ENCODE measurements around the gene EFHD1. TPM values are rescaled to one million over a fixed set of nuclear protein-coding genes. Genes with fewer than 3 reads are reported as not detected.
"Not testable (repeated sequence)": the region's sequence is repeated elsewhere in the genome, so short reads cannot be mapped to it uniquely, and the experiment has no call there.

EFHD1 gene
- total and polyA plus RNA-seq, 5 donors from 2014 or later: 0.52 to 1.3 (median 1.0) TPM

- H3K27ac Mint-ChIP-seq: no peak overlapping the region
- peaks cover 9% of the 10 kb centered on the region for H3K27me3 ChIP-seq (ENCODE audit: control insufficient read depth, insufficient read depth, low read length)
- peaks cover 21% of the 10 kb centered on the region for H3K4me1 ChIP-seq (ENCODE audit: control insufficient read depth, insufficient read depth, low read length, poor library complexity, severe bottlenecking)
- peaks cover 0 to 17% (median 5%) of the 10 kb centered on the region in 4 donors for H3K4me1 Mint-ChIP-seq
- peaks cover 0 to 4% (median 0%) of the 10 kb centered on the region in 7 donors for H3K9me3 Mint-ChIP-seq
- H3K4me3 Mint-ChIP-seq: peak overlapping the region; percentile 43 to 80 (median 64)
- no peaks in the 10 kb centered on the region for H3K36me3 Mint-ChIP-seq
- H3K4me3 ChIP-seq (ENCODE audit: low read depth, low read length): no peak overlapping the region
- H3K27ac ChIP-seq (ENCODE audit: insufficient read depth, low read length, poor library complexity, severe bottlenecking): no peak overlapping the region
- peaks cover 59% of the 10 kb centered on the region for H3K27me3 Mint-ChIP-seq
- no peak for ATAC-seq (ENCODE audit: low read depth in 2 of 2)
- no peak for DNase-seq
- no peaks in the 10 kb centered on the region for H3K36me3 ChIP-seq (ENCODE audit: control insufficient read depth, insufficient read depth, low read length)
- no peaks in the 10 kb centered on the region for H3K9me3 ChIP-seq (ENCODE audit: control insufficient read depth in 2 of 2, low read length in 2 of 2)
These were observed 1.1 kb downstream of the EFHD1 start for GRCh38 chr2:232634206-232635150.

DNA sequence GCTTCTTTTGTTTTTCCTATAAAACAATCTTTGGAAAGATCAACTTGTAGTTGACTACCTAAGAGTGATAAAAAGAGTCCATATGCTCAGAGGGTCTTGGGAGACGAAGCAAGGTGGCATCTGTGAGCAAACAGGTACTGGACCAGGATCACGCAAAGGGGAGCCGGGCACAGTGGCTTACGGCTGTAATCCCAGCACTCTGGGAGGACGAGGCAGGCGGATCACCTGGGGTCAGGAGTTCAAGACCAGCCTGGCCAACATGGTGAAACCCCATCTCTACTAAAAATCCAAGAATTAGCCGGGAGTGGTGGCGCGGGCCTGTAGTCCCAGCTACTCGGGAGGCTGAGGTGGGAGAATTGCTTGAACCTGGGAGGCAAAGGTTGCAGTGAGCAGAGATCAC lies 2.0 kb downstream of the EFHD1 start:
- not testable (repeated sequence) for H3K9me3 ChIP-seq (ENCODE audit: control insufficient read depth in 2 of 2, low read length in 2 of 2); ATAC-seq (ENCODE audit: low read depth in 2 of 2); H3K36me3 ChIP-seq (ENCODE audit: control insufficient read depth, insufficient read depth, low read length); H3K4me3 ChIP-seq (ENCODE audit: low read depth, low read length); DNase-seq; H3K9me3 Mint-ChIP-seq; H3K27ac Mint-ChIP-seq; H3K27me3 ChIP-seq (ENCODE audit: control insufficient read depth, insufficient read depth, low read length); H3K27ac ChIP-seq (ENCODE audit: insufficient read depth, low read length, poor library complexity, severe bottlenecking); H3K36me3 Mint-ChIP-seq
- H3K27me3 Mint-ChIP-seq: peaks cover 63% of the 10 kb centered on the region
- peak overlapping the region in 3 of 4 donors; percentile 43 to 80 (median 70) for H3K4me3 Mint-ChIP-seq
- H3K4me1 Mint-ChIP-seq: peaks cover 0 to 17% (median 5%) of the 10 kb centered on the region in 4 donors
- peaks cover 21% of the 10 kb centered on the region for H3K4me1 ChIP-seq (ENCODE audit: control insufficient read depth, insufficient read depth, low read length, poor library complexity, severe bottlenecking)

DNA sequence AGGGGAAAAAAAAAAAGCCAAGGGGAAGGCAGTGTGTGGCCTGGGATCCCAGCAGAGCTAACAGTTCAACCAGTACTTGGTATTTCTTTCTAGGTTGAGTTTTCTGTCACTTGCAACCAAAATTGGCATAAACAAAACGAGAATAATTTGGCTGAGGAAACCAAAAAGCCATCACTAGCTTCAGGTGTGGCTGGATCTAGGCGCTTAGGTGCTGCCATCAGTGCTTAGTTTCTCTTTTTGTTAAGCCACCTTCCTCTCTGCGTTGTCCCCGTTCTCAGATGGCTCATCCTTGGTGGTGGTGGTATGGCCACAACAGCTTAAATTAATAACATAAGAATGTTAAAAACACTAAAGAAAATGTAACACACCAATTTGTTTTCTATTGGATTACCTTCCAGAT lies 2.4 kb downstream of the EFHD1 start:
- Histone ChIP-seq H3K9me3 (ENCODE audit: control insufficient read depth in 2 of 2, low read length in 2 of 2) (no peaks in the 10 kb centered on the region), H3K27ac (ENCODE audit: insufficient read depth, low read length, poor library complexity, severe bottlenecking) (no peak overlapping the region), H3K4me3 (ENCODE audit: low read depth, low read length) (no peak overlapping the region), H3K27me3 (ENCODE audit: control insufficient read depth, insufficient read depth, low read length) (peaks cover 9% of the 10 kb centered on the region), H3K4me1 (ENCODE audit: control insufficient read depth, insufficient read depth, low read length, poor library complexity, severe bottlenecking) (peaks cover 21% of the 10 kb centered on the region), H3K36me3 (ENCODE audit: control insufficient read depth, insufficient read depth, low read length) (no peaks in the 10 kb centered on the region)
- Mint-ChIP-seq H3K27me3 (peaks cover 63% of the 10 kb centered on the region), H3K36me3 (no peaks in the 10 kb centered on the region), H3K27ac (no peak overlapping the region), H3K4me1 (peaks cover 0 to 17% (median 5%) of the 10 kb centered on the region in 4 donors), H3K4me3 (peak overlapping the region in 1 of 4 donors; percentile 43), H3K9me3 (peaks cover 0 to 1% (median 0%) of the 10 kb centered on the region in 7 donors)
- ATAC-seq (ENCODE audit: low read depth in 2 of 2) (no peak), DNase-seq (no peak)

DNA sequence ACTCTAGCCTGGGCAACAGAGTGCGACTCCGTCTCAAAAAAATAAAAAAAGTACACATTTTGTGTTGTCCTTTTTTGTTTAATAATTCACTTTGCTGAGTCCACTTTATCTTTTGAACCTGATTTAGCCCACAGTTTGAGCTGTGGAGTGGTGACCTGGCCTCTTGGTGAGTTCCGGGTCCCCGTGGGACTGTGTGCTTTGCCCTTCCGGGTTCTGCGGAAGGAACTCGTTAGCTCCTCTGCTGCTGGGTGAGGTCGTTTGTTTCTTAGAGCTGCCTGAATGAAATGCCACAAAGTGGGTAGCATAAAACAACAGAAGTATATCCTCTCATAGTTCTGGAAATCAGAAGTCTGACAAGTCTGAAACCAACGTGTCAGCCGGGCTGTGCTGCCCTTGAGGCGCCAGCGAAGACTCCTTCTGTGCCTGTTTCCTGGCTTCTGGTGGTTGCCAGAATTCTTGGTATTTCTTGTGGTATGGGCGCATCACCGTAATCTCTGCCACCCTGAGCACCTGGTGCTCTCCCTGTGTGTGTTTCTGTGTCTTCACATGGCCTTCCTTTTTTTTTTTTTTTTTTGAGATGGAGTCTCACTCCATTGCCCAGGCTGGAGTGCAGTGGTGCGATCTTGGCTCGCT lies 3.5 kb downstream of the EFHD1 start:
- Mint-ChIP-seq H3K4me3 (peak overlapping the region in 1 of 4 donors; percentile 38), H3K27ac (peak overlapping the region in 1 of 3 donors; percentile 26), H3K36me3 (no peaks in the 10 kb centered on the region), H3K4me1 (peaks cover 0 to 17% (median 5%) of the 10 kb centered on the region in 4 donors), H3K27me3 (peaks cover 63% of the 10 kb centered on the region), H3K9me3 (peaks cover 0 to 1% (median 0%) of the 10 kb centered on the region in 7 donors)
- no peak overlapping the region for H3K27ac ChIP-seq (ENCODE audit: insufficient read depth, low read length, poor library complexity, severe bottlenecking)
- H3K4me3 ChIP-seq (ENCODE audit: low read depth, low read length): no peak overlapping the region
- peak in 1 of 3 donors; percentile 42 for DNase-seq
- peaks cover 9% of the 10 kb centered on the region for H3K27me3 ChIP-seq (ENCODE audit: control insufficient read depth, insufficient read depth, low read length)
- peaks cover 21% of the 10 kb centered on the region for H3K4me1 ChIP-seq (ENCODE audit: control insufficient read depth, insufficient read depth, low read length, poor library complexity, severe bottlenecking)
- H3K9me3 ChIP-seq (ENCODE audit: control insufficient read depth in 2 of 2, low read length in 2 of 2): no peaks in the 10 kb centered on the region
- no peak for ATAC-seq (ENCODE audit: low read depth in 2 of 2)
- no peaks in the 10 kb centered on the region for H3K36me3 ChIP-seq (ENCODE audit: control insufficient read depth, insufficient read depth, low read length)

- no peaks in the 10 kb centered on the region for H3K9me3 ChIP-seq (ENCODE audit: control insufficient read depth in 2 of 2, low read length in 2 of 2)
- peaks cover 9% of the 10 kb centered on the region for H3K27me3 ChIP-seq (ENCODE audit: control insufficient read depth, insufficient read depth, low read length)
- peaks cover 0 to 9% (median under 1%) of the 10 kb centered on the region in 4 donors for H3K4me1 Mint-ChIP-seq
- peaks cover 54% of the 10 kb centered on the region for H3K27me3 Mint-ChIP-seq
- DNase-seq: no peak
- no peak overlapping the region for H3K4me3 ChIP-seq (ENCODE audit: low read depth, low read length)
- H3K4me1 ChIP-seq (ENCODE audit: control insufficient read depth, insufficient read depth, low read length, poor library complexity, severe bottlenecking): peaks cover 17% of the 10 kb centered on the region
- ATAC-seq (ENCODE audit: low read depth in 2 of 2): no peak
- no peak overlapping the region for H3K4me3 Mint-ChIP-seq
- H3K36me3 Mint-ChIP-seq: no peaks in the 10 kb centered on the region
- H3K9me3 Mint-ChIP-seq: peaks cover 0 to 1% (median 0%) of the 10 kb centered on the region in 7 donors
- peak overlapping the region in 1 of 3 donors; percentile 63 for H3K27ac Mint-ChIP-seq
- no peak overlapping the region for H3K27ac ChIP-seq (ENCODE audit: insufficient read depth, low read length, poor library complexity, severe bottlenecking)
- no peaks in the 10 kb centered on the region for H3K36me3 ChIP-seq (ENCODE audit: control insufficient read depth, insufficient read depth, low read length)
These were observed 4.6 kb downstream of the EFHD1 start for GRCh38 chr2:232637866-232638583.

- DNase-seq: no peak
- no peaks in the 10 kb centered on the region for H3K4me1 ChIP-seq (ENCODE audit: control insufficient read depth, insufficient read depth, low read length, poor library complexity, severe bottlenecking)
- Mint-ChIP-seq H3K27me3 (peaks cover 35% of the 10 kb centered on the region), H3K36me3 (no peaks in the 10 kb centered on the region), H3K27ac (no peak overlapping the region), H3K9me3 (no peaks in the 10 kb centered on the region), H3K4me3 (no peak overlapping the region), H3K4me1 (no peaks in the 10 kb centered on the region)
- H3K36me3 ChIP-seq (ENCODE audit: control insufficient read depth, insufficient read depth, low read length): no peaks in the 10 kb centered on the region
- H3K4me3 ChIP-seq (ENCODE audit: low read depth, low read length): no peak overlapping the region
- peaks cover 2% of the 10 kb centered on the region for H3K27me3 ChIP-seq (ENCODE audit: control insufficient read depth, insufficient read depth, low read length)
- no peak overlapping the region for H3K27ac ChIP-seq (ENCODE audit: insufficient read depth, low read length, poor library complexity, severe bottlenecking)
- ATAC-seq (ENCODE audit: low read depth in 2 of 2): no peak
- no peaks in the 10 kb centered on the region for H3K9me3 ChIP-seq (ENCODE audit: control insufficient read depth in 2 of 2, low read length in 2 of 2)
These were observed 7.9 kb downstream of the EFHD1 start for GRCh38 chr2:232641153-232641848.

GRCh38 chr2:232643147-232643425 lies 9.7 kb downstream of the EFHD1 start:
- Histone ChIP-seq H3K4me1 (ENCODE audit: control insufficient read depth, insufficient read depth, low read length, poor library complexity, severe bottlenecking) (no peaks in the 10 kb centered on the region), H3K4me3 (ENCODE audit: low read depth, low read length) (no peak overlapping the region), H3K9me3 (ENCODE audit: control insufficient read depth in 2 of 2, low read length in 2 of 2) (no peaks in the 10 kb centered on the region), H3K27me3 (ENCODE audit: control insufficient read depth, insufficient read depth, low read length) (peaks cover under 1% of the 10 kb centered on the region), H3K27ac (ENCODE audit: insufficient read depth, low read length, poor library complexity, severe bottlenecking) (no peak overlapping the region), H3K36me3 (ENCODE audit: control insufficient read depth, insufficient read depth, low read length) (no peaks in the 10 kb centered on the region)
- Mint-ChIP-seq H3K9me3 (no peaks in the 10 kb centered on the region), H3K27me3 (peaks cover 23% of the 10 kb centered on the region), H3K36me3 (no peaks in the 10 kb centered on the region), H3K4me3 (no peak overlapping the region), H3K27ac (no peak overlapping the region), H3K4me1 (no peaks in the 10 kb centered on the region)
- DNase-seq (no peak), ATAC-seq (ENCODE audit: low read depth in 2 of 2) (no peak)
